ENCODE data around the gene SKIC2. TPM values are rescaled to one million over a fixed set of nuclear protein-coding genes. Genes with fewer than 3 reads are reported as not detected.

SKIC2 gene
- total RNA-seq, 1 experiment from 2014 or later: 68.0 TPM

DNA sequence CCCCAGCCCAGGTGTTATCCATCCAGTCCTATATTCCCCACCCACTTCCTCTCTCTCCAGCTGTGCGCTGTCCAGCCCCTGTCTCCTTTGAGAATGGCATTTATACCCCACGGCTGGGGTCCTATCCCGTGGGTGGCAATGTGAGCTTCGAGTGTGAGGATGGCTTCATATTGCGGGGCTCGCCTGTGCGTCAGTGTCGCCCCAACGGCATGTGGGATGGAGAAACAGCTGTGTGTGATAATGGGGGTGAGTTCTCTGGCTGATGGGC, 30.4 kb upstream of the SKIC2 start:
- ChIA-PET RAD21 (ENCODE audit: low non-redundant PET in 1 of 2, low total read pairs in 2 of 2, uncharacterized antibody in 2 of 2, unreplicated experiment in 2 of 2) (no interaction called here), CTCF (no interaction called here), POLR2A (no interaction called here)
- Histone ChIP-seq H3K9me3 (ENCODE audit: control insufficient read depth in 1 of 2, insufficient read depth in 1 of 2, low read depth in 1 of 2, low read length in 2 of 2) (no peaks in the 10 kb centered on the region), H3K9ac (ENCODE audit: low read length) (no peak overlapping the region), H2AFZ (ENCODE audit: low read depth, low read length, poor library complexity, severe bottlenecking) (no peak overlapping the region), H3K9me2 (ENCODE audit: insufficient read depth) (no peaks in the 10 kb centered on the region), H3K79me2 (ENCODE audit: insufficient read depth, low read length) (no peaks in the 10 kb centered on the region), H3K4me3 (replicated peaks in 1 of 2; ENCODE audit: low read depth in 1 of 2, low read length in 2 of 2) (no peak overlapping the region), H3K27ac (ENCODE audit: low read depth, low read length) (no peak overlapping the region), H3K36me3 (ENCODE audit: control insufficient read depth in 1 of 2, insufficient read depth in 2 of 2, low read length in 2 of 2) (no peaks in the 10 kb centered on the region), H3K27me3 (ENCODE audit: insufficient read depth, low read length) (no peaks in the 10 kb centered on the region), H3K4me1 (ENCODE audit: control insufficient read depth in 1 of 2, insufficient read depth in 2 of 2, low read length in 2 of 2) (peaks cover 0 to 3% of the 10 kb centered on the region in 2 experiments; a peak in 2 of 4 replicates), H3K4me2 (ENCODE audit: low read length) (no peak overlapping the region), H4K20me1 (ENCODE audit: insufficient read depth) (no peaks in the 10 kb centered on the region)
- intact Hi-C loops (cut with micrococcal nuclease): no loop called here
- BruUV-seq (replicated peaks): no TSS peak
- TF ChIP-seq, protein P1, sequence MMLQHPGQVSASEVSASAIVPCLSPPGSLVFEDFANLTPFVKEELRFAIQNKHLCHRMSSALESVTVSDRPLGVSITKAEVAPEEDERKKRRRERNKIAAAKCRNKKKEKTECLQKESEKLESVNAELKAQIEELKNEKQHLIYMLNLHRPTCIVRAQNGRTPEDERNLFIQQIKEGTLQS (IDR thresholded peaks at IDR 0.05): no peak
- TF ChIP-seq, protein P2, sequence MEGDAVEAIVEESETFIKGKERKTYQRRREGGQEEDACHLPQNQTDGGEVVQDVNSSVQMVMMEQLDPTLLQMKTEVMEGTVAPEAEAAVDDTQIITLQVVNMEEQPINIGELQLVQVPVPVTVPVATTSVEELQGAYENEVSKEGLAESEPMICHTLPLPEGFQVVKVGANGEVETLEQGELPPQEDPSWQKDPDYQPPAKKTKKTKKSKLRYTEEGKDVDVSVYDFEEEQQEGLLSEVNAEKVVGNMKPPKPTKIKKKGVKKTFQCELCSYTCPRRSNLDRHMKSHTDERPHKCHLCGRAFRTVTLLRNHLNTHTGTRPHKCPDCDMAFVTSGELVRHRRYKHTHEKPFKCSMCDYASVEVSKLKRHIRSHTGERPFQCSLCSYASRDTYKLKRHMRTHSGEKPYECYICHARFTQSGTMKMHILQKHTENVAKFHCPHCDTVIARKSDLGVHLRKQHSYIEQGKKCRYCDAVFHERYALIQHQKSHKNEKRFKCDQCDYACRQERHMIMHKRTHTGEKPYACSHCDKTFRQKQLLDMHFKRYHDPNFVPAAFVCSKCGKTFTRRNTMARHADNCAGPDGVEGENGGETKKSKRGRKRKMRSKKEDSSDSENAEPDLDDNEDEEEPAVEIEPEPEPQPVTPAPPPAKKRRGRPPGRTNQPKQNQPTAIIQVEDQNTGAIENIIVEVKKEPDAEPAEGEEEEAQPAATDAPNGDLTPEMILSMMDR (IDR thresholded peaks at IDR 0.05 in 2 of 3, conservative IDR thresholded peaks at IDR 0.05 in 1 of 3; ENCODE audit: borderline replicate concordance in 1 of 3, insufficient read depth in 1 of 3, low read depth in 2 of 3, low read length in 2 of 3): no peak
- TF ChIP-seq JUND (IDR thresholded peaks at IDR 0.05): no peak
- no peak for TF ChIP-seq MAX (IDR thresholded peaks at IDR 0.05)
- TF ChIP-seq SP1 (IDR thresholded peaks at IDR 0.05; ENCODE audit: low read depth): no peak
- no peak for TF ChIP-seq FOSL1 (IDR thresholded peaks at IDR 0.05; ENCODE audit: low read depth)
- no peak for TF ChIP-seq ELF1 (IDR thresholded peaks at IDR 0.05; ENCODE audit: borderline replicate concordance, low read depth)
- TF ChIP-seq POLR2A (IDR thresholded peaks at IDR 0.05; ENCODE audit: borderline replicate concordance, extremely low read depth, insufficient read depth, insufficient read length): no peak
- TF ChIP-seq EZH2 (IDR thresholded peaks at IDR 0.05): no peak
- TF ChIP-seq YY1 (IDR thresholded peaks at IDR 0.05; ENCODE audit: extremely low read depth, insufficient replicate concordance, low read depth, low read length): no peak
- no peak for TF ChIP-seq CBX3 (IDR thresholded peaks at IDR 0.05; ENCODE audit: low read depth)
- TF ChIP-seq, protein P3, sequence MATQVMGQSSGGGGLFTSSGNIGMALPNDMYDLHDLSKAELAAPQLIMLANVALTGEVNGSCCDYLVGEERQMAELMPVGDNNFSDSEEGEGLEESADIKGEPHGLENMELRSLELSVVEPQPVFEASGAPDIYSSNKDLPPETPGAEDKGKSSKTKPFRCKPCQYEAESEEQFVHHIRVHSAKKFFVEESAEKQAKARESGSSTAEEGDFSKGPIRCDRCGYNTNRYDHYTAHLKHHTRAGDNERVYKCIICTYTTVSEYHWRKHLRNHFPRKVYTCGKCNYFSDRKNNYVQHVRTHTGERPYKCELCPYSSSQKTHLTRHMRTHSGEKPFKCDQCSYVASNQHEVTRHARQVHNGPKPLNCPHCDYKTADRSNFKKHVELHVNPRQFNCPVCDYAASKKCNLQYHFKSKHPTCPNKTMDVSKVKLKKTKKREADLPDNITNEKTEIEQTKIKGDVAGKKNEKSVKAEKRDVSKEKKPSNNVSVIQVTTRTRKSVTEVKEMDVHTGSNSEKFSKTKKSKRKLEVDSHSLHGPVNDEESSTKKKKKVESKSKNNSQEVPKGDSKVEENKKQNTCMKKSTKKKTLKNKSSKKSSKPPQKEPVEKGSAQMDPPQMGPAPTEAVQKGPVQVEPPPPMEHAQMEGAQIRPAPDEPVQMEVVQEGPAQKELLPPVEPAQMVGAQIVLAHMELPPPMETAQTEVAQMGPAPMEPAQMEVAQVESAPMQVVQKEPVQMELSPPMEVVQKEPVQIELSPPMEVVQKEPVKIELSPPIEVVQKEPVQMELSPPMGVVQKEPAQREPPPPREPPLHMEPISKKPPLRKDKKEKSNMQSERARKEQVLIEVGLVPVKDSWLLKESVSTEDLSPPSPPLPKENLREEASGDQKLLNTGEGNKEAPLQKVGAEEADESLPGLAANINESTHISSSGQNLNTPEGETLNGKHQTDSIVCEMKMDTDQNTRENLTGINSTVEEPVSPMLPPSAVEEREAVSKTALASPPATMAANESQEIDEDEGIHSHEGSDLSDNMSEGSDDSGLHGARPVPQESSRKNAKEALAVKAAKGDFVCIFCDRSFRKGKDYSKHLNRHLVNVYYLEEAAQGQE (IDR thresholded peaks at IDR 0.05; ENCODE audit: low read depth): no peak
- no peak for TF ChIP-seq ZFX (IDR thresholded peaks at IDR 0.05)
- TF ChIP-seq SIN3A (IDR thresholded peaks at IDR 0.05; ENCODE audit: low read depth): no peak
- TF ChIP-seq ZBTB33 (IDR thresholded peaks at IDR 0.05; ENCODE audit: extremely low read depth, insufficient replicate concordance, low read length): no peak
- no peak for DNase-seq (ENCODE audit: low read depth, low spot score)
- no peak for ATAC-seq

Data from HCT116 (cell line).